Activated T-cell treated with anti-CD3 and anti-CD28 coated beads, Interleukin-2, amount 50 U/mL, for 48 hours (primary cell): ENCODE data around the gene C17orf107.

Experiments used
- DNase-seq, 2 experiments: peaks; one replicate each; pipeline ENCODE4 v3.0.0-alpha.2; 2020

Gene C17orf107

GRCh38 chr17:4950075-4950745, 50.9 kb downstream of the C17orf107 start:
- peak in 1 of 2 experiments; percentile 70 for DNase-seq

- no peak for DNase-seq
These were observed 51.4 kb downstream of the C17orf107 start, which contains the start of gene ENO3 for GRCh38 chr17:4950746-4951204. Gene ENO3 (plus strand): TSS chr17:4951119. CDS start chr17:4951830, 711 bp downstream.

GRCh38 chr17:4951486-4951885, 52.1 kb downstream of the C17orf107 start:
- no peak for DNase-seq
